Activated CD4-positive, alpha-beta T cell treated with anti-CD3 and anti-CD28 coated beads, Interleukin-10, Interleukin-2, amounts not matched to agents 100 ng/mL and 50 ng/mL, durations not matched to agents 16 hours and 8 hours (primary cell): ENCODE measurements around the gene MYL1.

ENCODE experiments used
- DNase-seq: peaks from one replicate; pipeline ENCODE4 v3.0.0-alpha.2; 2020

MYL1 gene

GRCh38 chr2:210315015-210315788 is at the start of gene MYL1:
TSS of gene MYL1 (minus strand) at chr2:210315174. CDS start at chr2:210315042, 132 bp downstream.
- no peak for DNase-seq

GRCh38 chr2:210363876-210364275 is 48.9 kb upstream of the MYL1 start:
- no peak for DNase-seq

- DNase-seq, result no peak
These were observed 48.3 kb upstream of the MYL1 start for GRCh38 chr2:210363261-210363660.

- DNase-seq, result no peak
These were observed 45.4 kb upstream of the MYL1 start for GRCh38 chr2:210360412-210360811.

GRCh38 chr2:210356944-210357343 is 42.0 kb upstream of the MYL1 start:
- no peak for DNase-seq

- DNase-seq, result no peak
These were observed 22.2 kb upstream of the MYL1 start for GRCh38 chr2:210337159-210337558.

- DNase-seq, result no peak
These were observed 9.9 kb upstream of the MYL1 start for GRCh38 chr2:210324906-210325305.

GRCh38 chr2:210324458-210324857 is 9.5 kb upstream of the MYL1 start:
- DNase-seq, result no peak

- DNase-seq, result no peak
These were observed 8.0 kb upstream of the MYL1 start for GRCh38 chr2:210323003-210323402.

GRCh38 chr2:210318891-210319290 is 3.9 kb upstream of the MYL1 start:
- DNase-seq, result no peak

- DNase-seq, result no peak
These were observed 3.5 kb upstream of the MYL1 start for GRCh38 chr2:210318486-210318885.

- no peak for DNase-seq
These were observed 4.4 kb downstream of the MYL1 start for GRCh38 chr2:210310550-210310949.

GRCh38 chr2:210309548-210310233 is 5.3 kb downstream of the MYL1 start:
- no peak for DNase-seq

GRCh38 chr2:210303498-210303897 is 11.5 kb downstream of the MYL1 start:
- no peak for DNase-seq

GRCh38 chr2:210302326-210302725 is 12.6 kb downstream of the MYL1 start:
- DNase-seq, result no peak

GRCh38 chr2:210299866-210300373 is 15.1 kb downstream of the MYL1 start:
- DNase-seq, result no peak

- DNase-seq, result no peak
These were observed 26.6 kb downstream of the MYL1 start for GRCh38 chr2:210288408-210288807.

- DNase-seq, result no peak
These were observed 27.7 kb downstream of the MYL1 start for GRCh38 chr2:210287301-210287700.

- DNase-seq, result no peak
These were observed 28.8 kb downstream of the MYL1 start for GRCh38 chr2:210286123-210286680.

- no peak for DNase-seq
These were observed 37.8 kb downstream of the MYL1 start for GRCh38 chr2:210277133-210277532.

- DNase-seq, result no peak
These were observed 43.7 kb downstream of the MYL1 start for GRCh38 chr2:210271300-210271699.

GRCh38 chr2:210269148-210269547 is 45.8 kb downstream of the MYL1 start:
- no peak for DNase-seq

GRCh38 chr2:210268281-210268680 is 46.7 kb downstream of the MYL1 start:
- DNase-seq, result no peak

- DNase-seq, result no peak
These were observed 47.3 kb downstream of the MYL1 start for GRCh38 chr2:210267698-210268097.
